ENCODE results near the gene GRB10. TPM values are rescaled to one million over a fixed set of nuclear protein-coding genes. Genes with fewer than 3 reads are reported as not detected.

Gene GRB10
- total and polyA plus RNA-seq, 2 of the 8 experiments (the other 6 are each of a cell fraction or from before 2014, with no cell fraction given) = 35.7 to 97.0 TPM

DNA sequence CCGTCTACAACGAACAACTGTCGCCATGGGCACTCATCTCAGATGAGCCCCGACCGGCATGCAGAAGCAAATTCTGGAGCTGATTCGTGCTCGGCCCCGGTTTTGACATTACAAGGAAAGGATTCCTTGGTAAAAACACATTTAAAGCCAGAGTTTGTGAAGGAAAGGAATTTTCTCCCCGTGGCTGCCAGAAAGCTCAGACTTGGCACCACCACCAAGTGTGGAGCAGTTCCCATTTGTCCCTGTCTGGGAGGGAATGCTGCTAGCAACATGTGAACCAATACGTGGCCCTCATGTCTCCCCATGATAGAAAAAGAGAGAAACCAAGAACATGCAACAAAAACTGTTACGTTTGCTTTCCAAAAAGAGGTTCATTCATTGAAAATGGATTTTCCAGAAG is 162.3 kb downstream of the GRB10 start:
- no peak overlapping the region for H3K23ac ChIP-seq (ENCODE audit: insufficient read length)
- FAIRE-seq (no peak), DNase-seq (ENCODE audit: low read depth in 1 of 2, low spot score in 2 of 2) (no peak)
- H4K91ac ChIP-seq (replicated peaks; ENCODE audit: insufficient read length, low read length) = no peak overlapping the region
- no peak overlapping the region for H3K4me3 ChIP-seq (ENCODE audit: extremely low read depth in 1 of 4, insufficient read depth in 2 of 4, low read depth in 3 of 4, low read length in 4 of 4)
- ChIA-PET CTCF (ENCODE audit: partially characterized antibody) (interaction anchor here (0.6 to 1.0 kb wide), 2 partner anchors 9 to 839 kb away, joined by 3 to 5 read pairs; no protein-coding TSS in a partner anchor), POLR2A (ENCODE audit: partially characterized antibody) (no interaction called here)
- peaks cover 0 to 2% of the 10 kb centered on the region in 2 experiments for H4K20me1 ChIP-seq (replicated peaks in 1 of 2; ENCODE audit: control insufficient read depth in 1 of 2, insufficient read depth in 2 of 2, low read length in 2 of 2)
- H3K18ac ChIP-seq (ENCODE audit: extremely low read depth, low read length) = no peak overlapping the region
- H2BK15ac ChIP-seq (ENCODE audit: low read length) = no peak overlapping the region
- 85% methylated on average over 11 of the region's 11 CpGs; no CpG with 5 or more reads in 1 of the 2 experiments for WGBS, 2 experiments (ENCODE audit: extremely low coverage in 1 of 2, insufficient coverage in 1 of 2, insufficient read length in 1 of 2, insufficient replicate concordance in 2 of 2, low coverage in 1 of 2, low lambda C conversion rate in 2 of 2, missing lambda C conversion rate in 1 of 2)
- H3K79me2 ChIP-seq (ENCODE audit: control insufficient read depth in 1 of 2, insufficient read depth in 2 of 2, low read length in 2 of 2) = no peaks in the 10 kb centered on the region
- no peaks in the 10 kb centered on the region for H3K4me1 ChIP-seq (replicated peaks in 1 of 4; ENCODE audit: control insufficient read depth in 3 of 4, insufficient read depth in 4 of 4, low read length in 3 of 4)
- H3K9me3 ChIP-seq (ENCODE audit: insufficient read depth in 2 of 2, low read depth in 1 of 2, low read length in 1 of 2) = no peaks in the 10 kb centered on the region
- no peak overlapping the region for H4K5ac ChIP-seq (ENCODE audit: insufficient read length, low read depth, low read length)
- H3K27me3 ChIP-seq (replicated peaks in 1 of 4; ENCODE audit: control insufficient read depth in 3 of 4, extremely low read depth in 1 of 4, insufficient read depth in 3 of 4, low read length in 3 of 4) = no peaks in the 10 kb centered on the region
- H3K14ac ChIP-seq (ENCODE audit: insufficient read length) = no peak overlapping the region
- peaks cover 4% of the 10 kb centered on the region; the same call in 1 of the 2 replicates for H3K79me1 ChIP-seq (ENCODE audit: low read depth, low read length)
- no peak overlapping the region for H2BK20ac ChIP-seq (ENCODE audit: low read length)
- no peak overlapping the region for H2AK5ac ChIP-seq (ENCODE audit: low read depth, low read length)
- no peak overlapping the region for H2BK5ac ChIP-seq (ENCODE audit: low read depth, low read length)
- H3K4ac ChIP-seq (replicated peaks; ENCODE audit: insufficient read length, low read depth, low read length) = no peak overlapping the region
- H3K9ac ChIP-seq (replicated peaks in 1 of 4; ENCODE audit: extremely low read depth in 1 of 4, low read depth in 3 of 4, low read length in 3 of 4) = no peak overlapping the region
- H3K56ac ChIP-seq (replicated peaks; ENCODE audit: insufficient read length, low read depth, low read length) = no peak overlapping the region
- H3K4me2 ChIP-seq (ENCODE audit: insufficient read depth in 1 of 2, low read depth in 2 of 2, low read length in 2 of 2) = no peak overlapping the region
- H2BK12ac ChIP-seq (ENCODE audit: low read depth, low read length) = no peak overlapping the region
- no peak overlapping the region for H4K8ac ChIP-seq (ENCODE audit: extremely low read depth, insufficient read depth, low read length)
- peaks cover 0 to 8% (median 2%) of the 10 kb centered on the region in 4 experiments; a peak in 3 of 8 replicates for H3K36me3 ChIP-seq (ENCODE audit: control insufficient read depth in 2 of 4, insufficient read depth in 4 of 4, low read length in 3 of 4)
- no peak overlapping the region for H2BK120ac ChIP-seq (replicated peaks; ENCODE audit: low read depth, low read length)
- H3K27ac ChIP-seq (ENCODE audit: low read depth, low read length) = no peak overlapping the region
- no peaks in the 10 kb centered on the region for H3K23me2 ChIP-seq (ENCODE audit: low read depth, low read length)
- H2AFZ ChIP-seq (ENCODE audit: low read length) = no peak overlapping the region
- TF ChIP-seq EGR1 (IDR thresholded peaks at IDR 0.05; ENCODE audit: borderline replicate concordance, low read depth, low read length) (no peak), JUND (IDR thresholded peaks at IDR 0.05; ENCODE audit: low read length) (no peak), NANOG (IDR thresholded peaks at IDR 0.05; ENCODE audit: insufficient read depth, low read depth, low read length, poor library complexity, severe bottlenecking) (no peak), EP300 (IDR thresholded peaks at IDR 0.05; ENCODE audit: borderline replicate concordance in 1 of 2, low read depth in 2 of 2, low read length in 2 of 2) (no peak), SIN3A (conservative IDR thresholded peaks at IDR 0.05 in 1 of 2, IDR thresholded peaks at IDR 0.05 in 1 of 2; ENCODE audit: low read depth in 1 of 2, low read length in 2 of 2) (no peak), CREB1 (IDR thresholded peaks at IDR 0.05) (no peak), TBP (IDR thresholded peaks at IDR 0.05; ENCODE audit: low read depth, low read length) (no peak)
- TF ChIP-seq, protein P1, sequence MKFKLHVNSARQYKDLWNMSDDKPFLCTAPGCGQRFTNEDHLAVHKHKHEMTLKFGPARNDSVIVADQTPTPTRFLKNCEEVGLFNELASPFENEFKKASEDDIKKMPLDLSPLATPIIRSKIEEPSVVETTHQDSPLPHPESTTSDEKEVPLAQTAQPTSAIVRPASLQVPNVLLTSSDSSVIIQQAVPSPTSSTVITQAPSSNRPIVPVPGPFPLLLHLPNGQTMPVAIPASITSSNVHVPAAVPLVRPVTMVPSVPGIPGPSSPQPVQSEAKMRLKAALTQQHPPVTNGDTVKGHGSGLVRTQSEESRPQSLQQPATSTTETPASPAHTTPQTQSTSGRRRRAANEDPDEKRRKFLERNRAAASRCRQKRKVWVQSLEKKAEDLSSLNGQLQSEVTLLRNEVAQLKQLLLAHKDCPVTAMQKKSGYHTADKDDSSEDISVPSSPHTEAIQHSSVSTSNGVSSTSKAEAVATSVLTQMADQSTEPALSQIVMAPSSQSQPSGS (IDR thresholded peaks at IDR 0.05; ENCODE audit: low read length) = no peak
- TF ChIP-seq, protein P2, sequence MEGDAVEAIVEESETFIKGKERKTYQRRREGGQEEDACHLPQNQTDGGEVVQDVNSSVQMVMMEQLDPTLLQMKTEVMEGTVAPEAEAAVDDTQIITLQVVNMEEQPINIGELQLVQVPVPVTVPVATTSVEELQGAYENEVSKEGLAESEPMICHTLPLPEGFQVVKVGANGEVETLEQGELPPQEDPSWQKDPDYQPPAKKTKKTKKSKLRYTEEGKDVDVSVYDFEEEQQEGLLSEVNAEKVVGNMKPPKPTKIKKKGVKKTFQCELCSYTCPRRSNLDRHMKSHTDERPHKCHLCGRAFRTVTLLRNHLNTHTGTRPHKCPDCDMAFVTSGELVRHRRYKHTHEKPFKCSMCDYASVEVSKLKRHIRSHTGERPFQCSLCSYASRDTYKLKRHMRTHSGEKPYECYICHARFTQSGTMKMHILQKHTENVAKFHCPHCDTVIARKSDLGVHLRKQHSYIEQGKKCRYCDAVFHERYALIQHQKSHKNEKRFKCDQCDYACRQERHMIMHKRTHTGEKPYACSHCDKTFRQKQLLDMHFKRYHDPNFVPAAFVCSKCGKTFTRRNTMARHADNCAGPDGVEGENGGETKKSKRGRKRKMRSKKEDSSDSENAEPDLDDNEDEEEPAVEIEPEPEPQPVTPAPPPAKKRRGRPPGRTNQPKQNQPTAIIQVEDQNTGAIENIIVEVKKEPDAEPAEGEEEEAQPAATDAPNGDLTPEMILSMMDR (IDR thresholded peaks at IDR 0.05; ENCODE audit: control extremely low read depth in 1 of 3, insufficient read depth in 1 of 3, low read depth in 1 of 3, low read length in 3 of 3) = no peak

Data from H1 (cell line).